ENCODE results near the gene PPP4R3A.
"Not testable (repeated sequence)": the region's sequence is repeated elsewhere in the genome, so short reads cannot be mapped to it uniquely, and the experiment has no call there.

Gene PPP4R3A

DNA sequence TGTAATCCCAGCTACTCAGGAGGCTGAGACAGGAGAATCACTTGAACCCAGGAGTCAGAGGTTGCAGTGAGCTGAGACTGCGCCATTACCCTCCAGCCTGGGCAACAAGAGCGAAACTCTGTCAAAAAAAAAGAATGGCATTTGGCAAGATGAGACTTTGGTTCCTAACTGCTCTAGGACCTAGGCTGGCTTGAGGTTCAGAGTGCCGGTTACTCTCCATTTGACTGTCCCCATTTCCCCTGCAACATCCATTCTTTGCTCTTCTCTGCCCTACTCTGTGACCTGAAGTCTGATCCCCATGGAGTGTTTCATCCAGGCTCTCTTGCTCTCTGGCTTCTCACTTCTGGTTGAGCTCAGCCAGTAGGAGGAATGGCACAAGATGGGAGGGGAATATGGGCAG is 26.2 kb upstream of the PPP4R3A start:
- no peak for DNase-seq (ENCODE audit: low read depth)
- TF ChIP-seq, protein P1, sequence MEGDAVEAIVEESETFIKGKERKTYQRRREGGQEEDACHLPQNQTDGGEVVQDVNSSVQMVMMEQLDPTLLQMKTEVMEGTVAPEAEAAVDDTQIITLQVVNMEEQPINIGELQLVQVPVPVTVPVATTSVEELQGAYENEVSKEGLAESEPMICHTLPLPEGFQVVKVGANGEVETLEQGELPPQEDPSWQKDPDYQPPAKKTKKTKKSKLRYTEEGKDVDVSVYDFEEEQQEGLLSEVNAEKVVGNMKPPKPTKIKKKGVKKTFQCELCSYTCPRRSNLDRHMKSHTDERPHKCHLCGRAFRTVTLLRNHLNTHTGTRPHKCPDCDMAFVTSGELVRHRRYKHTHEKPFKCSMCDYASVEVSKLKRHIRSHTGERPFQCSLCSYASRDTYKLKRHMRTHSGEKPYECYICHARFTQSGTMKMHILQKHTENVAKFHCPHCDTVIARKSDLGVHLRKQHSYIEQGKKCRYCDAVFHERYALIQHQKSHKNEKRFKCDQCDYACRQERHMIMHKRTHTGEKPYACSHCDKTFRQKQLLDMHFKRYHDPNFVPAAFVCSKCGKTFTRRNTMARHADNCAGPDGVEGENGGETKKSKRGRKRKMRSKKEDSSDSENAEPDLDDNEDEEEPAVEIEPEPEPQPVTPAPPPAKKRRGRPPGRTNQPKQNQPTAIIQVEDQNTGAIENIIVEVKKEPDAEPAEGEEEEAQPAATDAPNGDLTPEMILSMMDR (conservative IDR thresholded peaks at IDR 0.05; ENCODE audit: low read depth, low read length) = no peak
- no peak overlapping the region for H3K4me3 ChIP-seq (ENCODE audit: low read depth, low read length)

DNA sequence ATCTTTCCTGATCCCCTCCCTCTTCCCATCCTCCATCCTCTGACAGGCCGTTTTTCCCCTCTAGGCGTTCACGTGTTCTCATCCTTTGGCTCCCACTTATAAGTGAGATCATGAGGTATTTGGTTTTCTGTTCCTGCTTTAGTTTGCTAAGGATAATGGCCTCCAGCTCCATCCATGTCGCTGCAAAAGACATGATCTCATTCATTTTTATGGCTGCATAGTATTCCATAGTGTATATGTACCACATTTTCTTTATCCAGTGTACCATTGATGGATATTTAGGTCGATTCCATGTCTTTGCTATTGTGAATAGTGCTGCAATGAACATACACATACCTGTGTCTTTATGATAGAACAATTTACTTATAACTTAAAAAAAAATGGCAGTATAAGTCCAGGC is 23.9 kb upstream of the PPP4R3A start:
- DNase-seq (ENCODE audit: low read depth); H3K4me3 ChIP-seq (ENCODE audit: low read depth, low read length): not testable (repeated sequence)

DNA sequence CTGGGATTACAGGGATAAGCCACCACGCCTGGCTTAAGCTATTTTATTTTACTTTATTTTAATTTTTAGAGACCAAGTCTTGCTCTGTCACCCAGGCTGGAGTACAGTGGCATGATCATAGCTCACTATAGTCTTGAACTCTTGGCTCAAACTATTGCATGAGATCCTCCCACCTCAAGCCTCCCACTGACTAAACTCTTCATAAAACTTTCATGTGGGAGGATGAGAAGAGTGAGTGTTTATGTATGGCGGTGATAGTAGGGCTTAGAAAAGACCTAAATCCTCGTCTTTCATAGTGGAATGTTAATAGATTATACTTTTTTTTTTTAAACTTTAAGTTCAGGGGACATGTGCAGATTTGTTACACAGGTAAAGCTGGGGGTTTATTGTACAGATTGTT is 23.5 kb upstream of the PPP4R3A start:
- DNase-seq (ENCODE audit: low read depth) = no peak
- TF ChIP-seq, protein P1 (conservative IDR thresholded peaks at IDR 0.05; ENCODE audit: low read depth, low read length) = no peak

DNA sequence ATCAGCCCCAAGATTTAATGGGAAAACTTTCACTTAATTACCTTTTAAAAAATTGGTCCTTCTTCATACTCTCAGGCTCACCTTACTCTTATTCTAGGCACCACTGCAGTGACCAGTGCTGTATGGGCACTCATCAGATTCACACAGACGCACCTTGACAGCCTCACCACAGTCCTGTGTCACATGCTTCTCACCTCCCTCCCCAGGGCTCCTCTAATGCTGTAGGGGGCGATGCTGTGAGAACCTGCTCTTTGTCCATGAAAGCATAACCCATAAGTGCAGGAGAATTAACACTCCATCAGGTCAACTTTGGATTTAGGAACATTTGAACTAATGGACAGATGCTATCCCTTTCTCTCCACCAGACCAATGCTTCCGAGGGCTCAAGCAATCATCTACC is 13.9 kb upstream of the PPP4R3A start:
- H3K4me3 ChIP-seq (ENCODE audit: low read depth, low read length) = no peak overlapping the region
- DNase-seq (ENCODE audit: low read depth) = no peak
- TF ChIP-seq, protein P1 (conservative IDR thresholded peaks at IDR 0.05; ENCODE audit: low read depth, low read length) = no peak

More for the DNA sequence above, 23.5 kb upstream of the PPP4R3A start:
- no peak overlapping the region for H3K4me3 ChIP-seq (ENCODE audit: low read depth, low read length)

DNA sequence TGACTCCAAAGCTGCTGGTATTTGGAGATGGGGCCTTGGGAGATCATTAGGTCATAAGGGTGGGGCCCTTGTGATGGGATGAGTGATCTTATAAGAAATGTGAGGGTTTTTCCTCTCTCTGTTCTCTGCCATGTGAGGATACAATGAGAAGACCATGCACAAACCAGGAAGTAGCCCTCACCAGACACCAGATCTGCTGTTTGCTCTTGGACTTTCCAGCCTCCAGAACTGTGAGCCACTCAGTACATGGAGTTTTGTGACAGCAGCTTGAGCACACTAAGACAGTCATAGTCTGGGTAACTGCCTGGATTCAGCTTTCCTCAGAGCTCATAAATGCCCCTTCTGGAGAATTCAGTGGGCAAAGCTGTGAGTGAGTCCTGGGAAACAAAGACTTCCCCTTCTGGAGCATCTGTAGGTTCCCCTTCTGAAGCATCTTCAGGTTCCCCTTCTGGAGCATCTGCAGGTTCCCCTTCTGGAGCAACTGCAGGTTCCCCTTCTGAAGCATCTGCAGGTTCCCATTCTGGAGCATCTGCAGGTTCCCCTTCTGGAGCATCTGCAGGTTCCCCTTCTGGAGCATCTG is 11.0 kb upstream of the PPP4R3A start:
- DNase-seq (ENCODE audit: low read depth) = no peak
- H3K4me3 ChIP-seq (ENCODE audit: low read depth, low read length) = no peak overlapping the region
- TF ChIP-seq, protein P1 (conservative IDR thresholded peaks at IDR 0.05; ENCODE audit: low read depth, low read length) = no peak

DNA sequence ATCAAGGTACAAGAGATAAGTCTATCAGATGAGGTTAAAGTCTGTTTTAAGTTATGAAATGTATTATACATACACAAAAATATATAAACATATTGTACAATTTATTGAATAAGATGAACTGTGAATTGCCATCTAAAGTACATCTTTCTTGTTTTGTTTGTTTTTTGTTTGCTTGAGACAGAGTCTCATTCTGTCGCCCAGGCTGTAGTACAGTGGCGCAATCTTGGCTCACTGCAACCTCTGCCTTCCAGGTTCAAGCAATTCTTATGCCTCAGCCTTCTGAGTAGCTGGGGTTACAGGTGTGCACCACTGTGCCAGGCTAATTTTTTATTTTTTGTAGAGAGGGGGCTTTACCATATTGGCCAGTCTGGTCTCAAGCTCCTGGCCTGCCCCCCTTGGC is 10.0 kb upstream of the PPP4R3A start:
- DNase-seq (ENCODE audit: low read depth) = no peak
- TF ChIP-seq, protein P1 (conservative IDR thresholded peaks at IDR 0.05; ENCODE audit: low read depth, low read length) = no peak
- H3K4me3 ChIP-seq (ENCODE audit: low read depth, low read length) = no peak overlapping the region

DNA sequence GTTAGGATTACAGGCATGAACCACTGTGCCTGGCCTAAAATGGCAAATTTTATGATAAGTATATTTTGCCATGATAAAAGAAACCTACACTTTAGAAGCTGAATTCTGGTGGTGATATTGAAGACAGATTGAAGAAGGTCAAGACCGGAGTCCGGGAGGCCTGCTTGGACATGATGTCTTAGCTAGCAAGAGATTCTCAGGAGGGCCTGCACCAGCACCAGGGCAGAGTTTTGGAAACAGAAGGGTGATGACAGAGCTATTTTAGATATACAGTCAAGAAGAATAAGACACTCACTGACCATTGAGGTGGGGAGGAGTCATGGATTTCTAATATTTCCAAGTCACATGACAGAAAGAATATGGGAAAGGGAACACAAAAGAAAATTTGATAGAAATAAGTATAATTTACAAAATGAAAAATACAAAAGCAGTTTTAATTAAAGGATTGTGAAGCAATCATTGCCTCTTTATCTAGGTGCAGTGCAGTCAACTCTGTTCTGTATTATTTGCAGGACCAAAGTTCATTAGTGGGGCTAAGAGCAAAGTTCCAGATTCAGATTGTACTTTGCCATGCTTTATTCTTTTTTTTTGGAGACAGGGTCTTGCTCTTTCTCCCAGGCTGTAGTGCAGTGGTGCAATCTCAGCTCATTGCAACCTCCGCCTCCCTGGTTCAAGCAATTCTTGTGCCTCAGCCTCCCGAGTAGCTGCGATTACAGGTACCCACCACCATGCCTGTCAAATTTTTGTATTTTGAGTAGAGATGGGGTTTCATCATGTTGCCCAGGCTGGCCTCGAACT is 9.3 kb upstream of the PPP4R3A start:
- H3K4me3 ChIP-seq (ENCODE audit: low read depth, low read length) = no peak overlapping the region
- no peak for DNase-seq (ENCODE audit: low read depth)
- TF ChIP-seq, protein P1 (conservative IDR thresholded peaks at IDR 0.05; ENCODE audit: low read depth, low read length) = no peak

Data from choroid plexus epithelial cell (primary cell).